Measurements from ENCODE around the gene CADPS.

Gene CADPS

GRCh38 chr3:62405135-62405534, 470.1 kb downstream of the CADPS start:
- DNase-seq: no peak

- DNase-seq: no peak
These were observed 470.9 kb downstream of the CADPS start for GRCh38 chr3:62404321-62404720.

- DNase-seq: no peak
These were observed 471.5 kb downstream of the CADPS start for GRCh38 chr3:62403765-62404164.

GRCh38 chr3:62392626-62393292, 482.5 kb downstream of the CADPS start:
- DNase-seq: no peak

- no peak for DNase-seq
These were observed 488.0 kb downstream of the CADPS start for GRCh38 chr3:62387251-62387650.

GRCh38 chr3:62379321-62379798, 495.9 kb downstream of the CADPS start:
- DNase-seq: peak; percentile 75

- peak; percentile 49 for DNase-seq
These were observed 496.3 kb downstream of the CADPS start for GRCh38 chr3:62378921-62379320.

GRCh38 chr3:62378311-62378789, 496.9 kb downstream of the CADPS start:
- no peak for DNase-seq

- DNase-seq: no peak
These were observed 498.0 kb downstream of the CADPS start for GRCh38 chr3:62376906-62377877.

- no peak for DNase-seq
These were observed 498.8 kb downstream of the CADPS start for GRCh38 chr3:62376454-62376720.

- no peak for DNase-seq
These were observed 499.4 kb downstream of the CADPS start for GRCh38 chr3:62375655-62376453.

GRCh38 chr3:62374341-62375218, 500.6 kb downstream of the CADPS start:
- no peak for DNase-seq

- DNase-seq: no peak
These were observed 501.4 kb downstream of the CADPS start for GRCh38 chr3:62373714-62374333.

GRCh38 chr3:62373215-62373614, 502.0 kb downstream of the CADPS start, which contains the start of gene FEZF2:
TSS of gene FEZF2 (minus strand) at chr3:62373550. CDS start at chr3:62372868, 682 bp downstream.
- peak; percentile 47 for DNase-seq

- peak; percentile 40 for DNase-seq
These were observed 502.6 kb downstream of the CADPS start for GRCh38 chr3:62372621-62373041.

GRCh38 chr3:62371720-62372591, 503.3 kb downstream of the CADPS start:
- no peak for DNase-seq

- DNase-seq: no peak
These were observed 504.1 kb downstream of the CADPS start for GRCh38 chr3:62370858-62371719.

- no peak for DNase-seq
These were observed 504.9 kb downstream of the CADPS start for GRCh38 chr3:62370112-62370857.

- DNase-seq: no peak
These were observed 505.8 kb downstream of the CADPS start for GRCh38 chr3:62369476-62369743.
